NCI-H82 treated with DMSO at 0.1 percent for 48 hours (cell line): Measurements from ENCODE around the gene STX12.
"Not testable (repeated sequence)": the region's sequence is repeated elsewhere in the genome, so short reads cannot be mapped to it uniquely, and the experiment has no call there.

Experiments used
- DNase-seq: peaks from one replicate; lab custom pipeline; 2025; ENCODE audit not compliant: unreplicated experiment; lab: John Stamatoyannopoulos, UW

Gene STX12

GRCh38 chr1:27865821-27866220 is 92.8 kb downstream of the STX12 start:
- DNase-seq, result no peak

- DNase-seq, result no peak
Observed at GRCh38 chr1:27868556-27868931, 95.5 kb downstream of the STX12 start.

DNA sequence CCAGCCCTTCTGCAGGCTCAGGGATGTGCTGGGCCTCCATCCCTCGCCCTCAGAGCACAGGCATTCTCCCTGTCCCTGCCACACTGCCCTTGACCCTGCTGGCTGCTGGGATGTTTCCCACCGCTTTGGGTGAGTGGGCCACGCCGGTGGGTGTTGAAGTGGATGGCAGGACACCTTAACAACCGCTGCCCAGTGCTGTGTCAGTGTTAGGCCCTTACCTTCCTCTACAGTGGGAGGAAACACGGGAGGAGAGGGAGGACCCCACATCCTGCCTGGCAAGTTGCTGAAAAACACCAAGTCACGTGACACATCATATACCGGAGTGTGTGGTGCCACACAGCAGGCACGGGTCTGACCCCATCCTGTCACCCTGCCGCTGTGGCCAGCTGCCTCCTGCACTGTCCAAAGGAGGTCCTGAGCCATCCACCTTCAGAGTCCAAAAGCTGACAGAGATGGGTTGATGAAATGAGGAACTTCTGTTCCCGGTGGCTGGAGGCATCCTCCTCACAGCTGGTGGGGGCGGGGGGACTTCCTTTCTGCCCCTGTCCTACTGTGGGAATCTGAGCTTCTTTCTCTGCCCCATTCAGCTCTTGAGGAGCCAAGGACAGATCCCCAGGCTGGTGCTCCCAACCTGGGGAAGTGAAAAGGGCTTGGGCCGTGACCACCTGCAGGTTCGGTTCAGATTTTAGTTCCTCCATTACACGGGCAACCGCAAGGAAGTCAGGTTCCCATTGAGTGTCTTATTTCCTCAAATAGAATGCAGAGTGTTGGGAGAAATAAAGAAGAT is 96.1 kb downstream of the STX12 start:
- no peak for DNase-seq

- DNase-seq, result no peak
Observed at GRCh38 chr1:27869719-27870085, 96.7 kb downstream of the STX12 start.

GRCh38 chr1:27871076-27871475 is 98.1 kb downstream of the STX12 start:
- not testable (repeated sequence) for DNase-seq

DNA sequence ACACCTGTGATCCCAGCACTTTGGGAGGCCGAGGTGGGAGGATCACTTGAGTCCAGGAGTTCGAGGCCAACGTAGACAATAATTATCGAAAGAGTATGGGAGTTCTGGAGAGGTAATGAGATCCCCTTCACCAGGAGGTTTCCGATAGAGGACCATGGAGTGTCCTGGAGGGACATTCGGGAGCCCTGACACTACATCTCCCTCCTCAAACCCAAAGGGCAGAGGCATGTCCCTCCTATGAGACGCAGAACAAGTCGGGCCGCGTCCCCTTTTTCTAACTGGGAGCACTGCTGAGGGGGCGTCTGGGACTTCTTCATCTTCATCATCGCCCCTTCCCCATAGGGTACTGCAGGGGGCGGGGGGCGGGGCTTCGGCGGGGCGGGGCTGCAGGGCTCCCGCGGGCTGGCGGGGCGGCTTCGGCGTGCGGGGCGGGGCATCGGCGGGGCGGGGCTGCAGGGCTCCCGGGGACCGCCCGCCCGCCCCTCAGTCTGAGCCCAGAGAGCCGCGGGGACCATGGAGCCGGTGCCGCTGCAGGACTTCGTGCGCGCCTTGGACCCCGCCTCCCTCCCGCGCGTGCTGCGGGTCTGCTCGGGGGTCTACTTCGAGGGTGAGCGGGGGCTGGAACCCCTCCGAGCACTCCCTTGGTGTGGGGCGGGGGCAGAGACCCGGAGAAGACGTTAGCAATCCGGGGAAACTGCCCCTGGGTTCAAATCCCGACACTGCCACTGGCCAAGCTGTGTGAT is 99.2 kb downstream of the STX12 start, which contains the start of gene THEMIS2:
Gene THEMIS2 (plus strand): TSS at position 486 of the 743 bp plus-strand sequence. CDS start 28 bp downstream, at position 514.
- DNase-seq, result no peak

- DNase-seq, result no peak
Observed at GRCh38 chr1:27872802-27873551, 100.0 kb downstream of the STX12 start.

DNA sequence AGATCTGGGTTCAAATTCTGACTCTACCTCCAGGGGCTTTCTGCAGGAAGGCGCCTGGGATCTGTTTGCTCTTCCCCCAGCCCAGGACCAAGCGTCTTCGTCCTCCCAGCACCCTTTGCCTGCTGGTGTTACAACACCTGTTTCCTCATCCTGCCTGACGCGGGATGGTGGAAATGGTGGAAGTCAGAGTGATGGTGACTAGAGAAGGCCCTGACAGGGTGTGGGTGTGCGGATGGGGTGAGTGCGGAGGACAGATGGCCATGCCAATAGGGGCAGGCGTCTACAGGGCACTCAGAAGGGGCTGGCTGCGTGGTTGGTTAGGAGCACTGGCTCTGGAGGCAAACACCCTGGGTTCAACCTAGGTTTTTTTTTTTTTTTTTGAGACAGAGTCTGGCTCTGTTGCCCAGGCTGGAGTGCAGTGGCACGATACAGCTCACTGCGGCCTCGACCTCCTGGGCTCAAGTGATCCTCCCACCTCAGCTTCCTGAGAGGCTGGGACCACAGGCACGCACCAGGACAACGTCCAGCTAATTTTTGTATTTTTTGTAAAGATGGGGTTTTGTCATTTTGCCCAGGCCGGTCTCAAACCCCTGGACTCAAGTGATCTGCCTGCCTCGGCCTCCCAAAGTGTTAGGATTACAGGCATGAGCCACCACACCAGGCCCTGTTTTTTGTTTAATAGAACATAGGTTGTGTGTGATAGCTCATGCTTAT is 100.8 kb downstream of the STX12 start:
- DNase-seq, result no peak
